Panc1 (cell line): Measurements from ENCODE around the gene CCR2. TPM values are rescaled to one million over a fixed set of nuclear protein-coding genes. Genes with fewer than 3 reads are reported as not detected.

ENCODE experiments used
- ATAC-seq: fragments of 200-7000 bp; cut with Tn5 transposase; 2 replicates; pipeline ENCODE4 v1.9.1; 2020; ENCODE audit warnings: mild to moderate bottlenecking, moderate library complexity
- BruUV-seq: library from RNA; stranded (reverse); fragments of 400-500 nt; replicated peaks from 2 replicates; lab custom pipeline; 2021; lab: Mats Ljungman, UMichigan
- CTCF ChIA-PET: fragments of 300-600 bp; sonication (Branson Sonifier 250); formaldehyde crosslinking; loops from one replicate; lab custom pipeline; 2022; ENCODE audit warnings: antibody characterized with exemption; lab: Charles Lee
- POLR2A ChIA-PET: fragments of 300-600 bp; sonication (Branson Sonifier 250); formaldehyde crosslinking; loops from one replicate; lab custom pipeline; 2022; ENCODE audit warnings: antibody characterized with exemption; lab: Charles Lee
- DNase-seq: peaks from one replicate; pipeline ENCODE4 v3.0.0-alpha.2; 2010; ENCODE audit warnings: low read depth, low spot score
- H3K27ac ChIP-seq: 2 replicates; pipeline ENCODE4 v1.5.1; 2011; ENCODE audit warnings: mild to moderate bottlenecking, low read length, inconsistent platforms
- H3K27me3 ChIP-seq: fragments of 200-500 bp; sonication (Bioruptor generic); 2 replicates; pipeline ENCODE4 v1.6.0; 2014; ENCODE audit warnings: low read length, inconsistent platforms; ENCODE audit not compliant: control insufficient read depth, insufficient read depth
- H3K36me3 ChIP-seq: fragments of 200-500 bp; sonication (Bioruptor generic); 2 replicates; pipeline ENCODE4 v1.5.1; 2014; ENCODE audit warnings: inconsistent platforms, mild to moderate bottlenecking, low read length, moderate library complexity; ENCODE audit not compliant: control insufficient read depth, insufficient read depth
- H3K4me1 ChIP-seq: 2 replicates; pipeline ENCODE4 v1.5.1; 2011; ENCODE audit warnings: inconsistent platforms, mild to moderate bottlenecking, low read length, moderate library complexity; ENCODE audit not compliant: control insufficient read depth, insufficient read depth
- H3K4me3 ChIP-seq, 2 experiments: 2 replicates each; pipeline ENCODE4 v1.5.1; 2011 to 2012; ENCODE audit warnings: low read depth in 2 of 2, low read length in 2 of 2, mild to moderate bottlenecking in 2 of 2, inconsistent platforms in 1 of 2, moderate library complexity in 1 of 2
- H3K9me3 ChIP-seq: fragments of 200-500 bp; sonication (Bioruptor generic); 2 replicates; pipeline ENCODE4 v1.5.1; 2014; ENCODE audit warnings: low read depth, mild to moderate bottlenecking, inconsistent platforms, low read length, moderate library complexity; ENCODE audit not compliant: control insufficient read depth, insufficient read depth
- CTCF ChIP-seq: fragments of 450-650 bp; IDR thresholded peaks from 2 replicates; pipeline ENCODE4 v1.5.1; 2017; ENCODE audit warnings: mild to moderate bottlenecking
- POLR2AphosphoS5 ChIP-seq: IDR thresholded peaks from 2 replicates; pipeline ENCODE4 v1.6.1; 2012; ENCODE audit warnings: mild to moderate bottlenecking, low read depth, low read length, moderate library complexity
- REST ChIP-seq, 2 experiments: IDR thresholded peaks; 2 replicates each; pipeline ENCODE4 v1.6.1; 2011 to 2012; ENCODE audit warnings: low read depth in 2 of 2, control low read depth in 1 of 2, low read length in 1 of 2, mild to moderate bottlenecking in 1 of 2, moderate library complexity in 1 of 2; ENCODE audit not compliant: insufficient read depth in 1 of 2
- SIN3A ChIP-seq: IDR thresholded peaks from 2 replicates; pipeline ENCODE4 v1.6.1; 2012; ENCODE audit warnings: low read depth, mild to moderate bottlenecking, low read length, moderate library complexity, borderline replicate concordance; ENCODE audit not compliant: insufficient read depth
- TCF7L2 ChIP-seq: IDR thresholded peaks from 2 replicates; pipeline ENCODE4 v1.6.1; 2011; ENCODE audit warnings: mild to moderate bottlenecking, low read depth, low read length, inconsistent platforms
- in situ Hi-C: cut with HindIII; loops from 2 replicates; pipeline ENCODE4 v1.10.0; 2016; ENCODE audit warnings: low sequenced_read_pairs, low pct_unique_long_range_greater_than_20kb
- intact Hi-C: fragments of 100-400 bp; cut with micrococcal nuclease; formaldehyde crosslinking; loops from one replicate; pipeline ENCODE4 v1.10.0; 2022; ENCODE audit not compliant: unreplicated experiment
- total RNA-seq: library from RNA; stranded (reverse); gene quantifications from one replicate; pipeline ENCODE4 v1.2.1, GENCODE V29; 2021; ENCODE audit not compliant: unreplicated experiment

CCR2 gene
- total RNA-seq, 1 experiment from 2014 or later: not detected

- CTCF ChIA-PET: interaction anchor here (0.5 kb wide), 1 partner anchor 305 kb away, joined by 3 read pairs; no protein-coding TSS in a partner anchor
- POLR2A ChIA-PET: no interaction called here
- intact Hi-C loops: no loop called here
These were observed 29.5 kb downstream of the CCR2 start for GRCh38 chr3:46383211-46383950.

GRCh38 chr3:46383951-46384330 lies 30.0 kb downstream of the CCR2 start:
- in situ Hi-C loops (no loop called here), intact Hi-C loops (no loop called here)
- BruUV-seq: no TSS peak
- no peaks in the 10 kb centered on the region for H3K27me3 ChIP-seq
- no peaks in the 10 kb centered on the region for H3K36me3 ChIP-seq
- ChIA-PET CTCF (no interaction called here), POLR2A (no interaction called here)
- H3K9me3 ChIP-seq: no peaks in the 10 kb centered on the region
- ATAC-seq: no peak
- no peaks in the 10 kb centered on the region for H3K4me1 ChIP-seq
- H3K4me3 ChIP-seq: no peak overlapping the region
- DNase-seq: no peak
- TF ChIP-seq SIN3A: no peak
- TF ChIP-seq CTCF: no peak
- TF ChIP-seq REST (IDR thresholded peaks at IDR 0.05; ENCODE audit: insufficient read depth in 1 of 2, low read depth in 2 of 2, low read length in 1 of 2): no peak
- no peak for TF ChIP-seq TCF7L2
- TF ChIP-seq POLR2AphosphoS5: no peak
- H3K27ac ChIP-seq: no peak overlapping the region

More at GRCh38 chr3:46383211-46383950, 29.5 kb downstream of the CCR2 start:
- Histone ChIP-seq H3K27ac (no peak overlapping the region), H3K9me3 (no peaks in the 10 kb centered on the region), H3K4me3 (no peak overlapping the region), H3K36me3 (no peaks in the 10 kb centered on the region), H3K27me3 (no peaks in the 10 kb centered on the region), H3K4me1 (no peaks in the 10 kb centered on the region)
- no TSS peak for BruUV-seq
- DNase-seq (no peak), ATAC-seq (no peak)
- in situ Hi-C loops: no loop called here
- TF ChIP-seq CTCF (no peak), TCF7L2 (no peak), POLR2AphosphoS5 (no peak), SIN3A (no peak), REST (IDR thresholded peaks at IDR 0.05; ENCODE audit: insufficient read depth in 1 of 2, low read depth in 2 of 2, low read length in 1 of 2) (no peak)
